Occipital lobe (tissue), 2 donors: ENCODE data around the gene DENND2C. TPM values are rescaled to one million over a fixed set of nuclear protein-coding genes. Genes with fewer than 3 reads are reported as not detected.

Source experiments
- DNase-seq: peaks from one replicate; lab custom pipeline; 2025; lab: John Stamatoyannopoulos, UW
- total RNA-seq: library from RNA; depleted of rRNA; stranded (reverse); fragments of >200 nt; gene quantifications from one replicate; pipeline ENCODE4 v1.2.3, GENCODE V29; 2014

Gene DENND2C
- total RNA-seq = 1.6 TPM

GRCh38 chr1:114669562-114670082 lies at the start of gene DENND2C:
Gene DENND2C (minus strand): TSS chr1:114670049. CDS start chr1:114625984, 44,065 bp downstream.
- DNase-seq = no peak

- DNase-seq = no peak
Observed at GRCh38 chr1:114719424-114719787, 49.6 kb upstream of the DENND2C start.

GRCh38 chr1:114718661-114719423 lies 49.0 kb upstream of the DENND2C start:
- no peak for DNase-seq

- DNase-seq = peak; percentile 86
Observed at GRCh38 chr1:114716304-114717170, 46.7 kb upstream of the DENND2C start, which contains the start of gene NRAS. Gene NRAS (minus strand): TSS chr1:114716771. CDS start chr1:114716160, 611 bp downstream.

GRCh38 chr1:114715952-114716303 lies 46.1 kb upstream of the DENND2C start:
- DNase-seq = no peak

GRCh38 chr1:114712977-114713376 lies 43.1 kb upstream of the DENND2C start:
- DNase-seq = no peak

- no peak for DNase-seq
Observed at GRCh38 chr1:114710360-114710759, 40.5 kb upstream of the DENND2C start.

- no peak for DNase-seq
Observed at GRCh38 chr1:114707604-114708003, 37.8 kb upstream of the DENND2C start.

GRCh38 chr1:114703242-114703641 lies 33.4 kb upstream of the DENND2C start:
- DNase-seq = no peak

GRCh38 chr1:114702737-114703136 lies 32.9 kb upstream of the DENND2C start:
- DNase-seq = no peak

GRCh38 chr1:114701931-114702330 lies 32.1 kb upstream of the DENND2C start:
- no peak for DNase-seq

- DNase-seq = no peak
Observed at GRCh38 chr1:114700036-114700600, 30.3 kb upstream of the DENND2C start.

- no peak for DNase-seq
Observed at GRCh38 chr1:114696810-114697209, 27.0 kb upstream of the DENND2C start.

GRCh38 chr1:114695430-114696058 lies 25.7 kb upstream of the DENND2C start, which contains the start of gene AMPD1:
Gene AMPD1 (minus strand): TSS chr1:114695546. CDS start chr1:114695471, 75 bp downstream.
- no peak for DNase-seq

GRCh38 chr1:114694540-114695310 lies 24.9 kb upstream of the DENND2C start:
- DNase-seq = no peak

- DNase-seq = no peak
Observed at GRCh38 chr1:114692947-114693346, 23.1 kb upstream of the DENND2C start.

- no peak for DNase-seq
Observed at GRCh38 chr1:114691061-114691460, 21.2 kb upstream of the DENND2C start.

GRCh38 chr1:114690148-114690547 lies 20.3 kb upstream of the DENND2C start:
- no peak for DNase-seq

- DNase-seq = no peak
Observed at GRCh38 chr1:114688526-114688925, 18.7 kb upstream of the DENND2C start.

- no peak for DNase-seq
Observed at GRCh38 chr1:114685851-114686250, 16.0 kb upstream of the DENND2C start.

- no peak for DNase-seq
Observed at GRCh38 chr1:114677691-114678090, 7.8 kb upstream of the DENND2C start.
